GM21381 (cell line): ENCODE measurements around the gene MEGF9.
"Not testable (repeated sequence)": the region's sequence is repeated elsewhere in the genome, so short reads cannot be mapped to it uniquely, and the experiment has no call there.

Source experiments
- ATAC-seq: cut with Tn5 transposase; IDR thresholded peaks from one replicate; pipeline ENCODE4 v1.9.1; 2021; ENCODE audit warnings: mild to moderate bottlenecking, moderate library complexity; ENCODE audit not compliant: unreplicated experiment

Gene MEGF9

GRCh38 chr9:120714088-120714845 lies at the start of gene MEGF9:
TSS of gene MEGF9 (minus strand) at chr9:120714470. CDS start at chr9:120714358, 112 bp downstream.
- peak; percentile 93 for ATAC-seq

DNA sequence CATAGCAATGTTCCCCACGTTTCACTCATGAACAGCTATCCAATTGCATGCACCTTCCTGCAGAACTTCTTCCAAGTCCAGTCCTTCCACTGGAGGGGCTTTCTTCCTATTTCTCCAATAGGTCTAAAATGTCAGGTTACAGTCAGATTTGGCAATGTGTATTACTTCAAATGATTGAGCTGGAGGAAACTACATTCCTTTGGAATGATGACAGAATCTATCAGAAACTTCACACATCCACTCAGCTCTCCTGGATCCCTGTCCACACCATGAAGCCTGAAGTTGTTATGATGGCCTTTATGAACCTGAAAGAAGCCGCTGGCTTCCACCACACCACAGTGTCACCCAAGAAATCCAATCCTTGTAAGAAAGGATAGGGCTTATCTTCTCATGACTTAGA lies 46.7 kb upstream of the MEGF9 start:
- ATAC-seq: no peak

- ATAC-seq: no peak
Observed at GRCh38 chr9:120759755-120760400, 45.6 kb upstream of the MEGF9 start.

GRCh38 chr9:120758544-120758943 lies 44.3 kb upstream of the MEGF9 start:
- no peak for ATAC-seq

- no peak for ATAC-seq
Observed at GRCh38 chr9:120757026-120757913, 43.0 kb upstream of the MEGF9 start.

DNA sequence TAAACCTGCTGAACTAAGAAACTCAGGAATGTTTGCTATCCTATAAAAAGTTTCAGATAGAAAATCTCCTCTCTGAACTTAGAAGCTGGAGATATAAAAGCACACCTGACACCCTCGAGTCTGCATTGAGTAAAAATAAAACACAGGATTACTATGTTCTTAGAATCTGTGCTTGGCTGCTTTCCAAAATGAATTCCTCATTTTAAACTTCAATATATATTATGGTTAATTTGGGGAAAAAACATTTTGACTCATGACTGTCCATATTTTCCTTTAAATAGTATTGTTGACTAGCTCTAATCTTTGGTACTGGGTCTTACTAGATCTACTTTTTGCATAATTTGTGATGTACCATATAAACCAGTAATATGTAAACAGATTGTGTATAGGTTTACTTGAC lies 42.3 kb upstream of the MEGF9 start:
- ATAC-seq: no peak

DNA sequence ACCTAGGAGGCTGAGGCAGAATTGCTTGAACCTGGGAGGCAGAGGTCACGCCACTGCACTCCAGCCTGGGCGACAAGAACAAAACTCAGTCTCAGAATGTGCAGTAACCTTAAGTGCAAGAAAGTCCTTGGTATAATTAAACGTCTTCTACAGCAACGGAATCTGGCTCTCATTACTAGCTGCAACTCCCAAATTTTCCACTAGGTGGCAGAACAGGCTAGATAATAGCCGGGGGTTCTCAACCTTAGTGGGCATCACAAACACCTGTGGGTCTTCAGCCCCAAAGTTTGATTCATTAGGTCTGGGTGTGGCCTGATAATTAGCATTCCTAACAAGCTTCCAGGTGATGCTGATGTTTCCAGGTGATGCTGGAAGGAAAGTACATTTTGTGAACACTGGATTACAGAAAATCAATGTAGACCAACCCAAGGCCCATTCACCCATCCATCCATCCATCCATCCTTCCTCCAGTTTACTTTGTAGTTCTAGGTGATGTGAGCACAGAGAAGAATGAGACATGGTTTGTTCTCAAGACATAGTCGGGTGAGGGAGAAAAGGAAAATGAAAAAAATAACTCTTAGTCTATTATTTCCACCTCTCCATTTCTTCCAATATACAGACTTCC lies 41.7 kb upstream of the MEGF9 start:
- ATAC-seq: no peak

DNA sequence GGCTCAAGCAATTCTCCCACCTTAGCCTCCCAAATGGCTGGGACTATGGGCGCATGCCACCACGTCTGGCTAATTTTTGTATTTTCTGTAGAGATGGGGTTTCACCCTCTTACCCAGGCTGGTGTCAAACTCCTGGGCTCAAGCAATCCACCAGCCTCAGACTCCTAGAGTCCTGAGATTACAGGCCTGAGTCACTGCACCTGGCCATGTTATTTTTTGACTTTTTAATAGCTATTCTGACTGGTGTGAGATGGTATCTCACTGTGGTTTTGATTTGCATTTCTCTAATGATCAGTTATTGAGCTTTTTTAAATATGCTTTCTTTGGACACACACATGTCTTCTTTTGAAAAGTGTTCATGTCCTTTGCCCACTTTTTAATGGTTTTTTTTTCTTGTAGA lies 40.8 kb upstream of the MEGF9 start:
- ATAC-seq: peak; percentile 76

DNA sequence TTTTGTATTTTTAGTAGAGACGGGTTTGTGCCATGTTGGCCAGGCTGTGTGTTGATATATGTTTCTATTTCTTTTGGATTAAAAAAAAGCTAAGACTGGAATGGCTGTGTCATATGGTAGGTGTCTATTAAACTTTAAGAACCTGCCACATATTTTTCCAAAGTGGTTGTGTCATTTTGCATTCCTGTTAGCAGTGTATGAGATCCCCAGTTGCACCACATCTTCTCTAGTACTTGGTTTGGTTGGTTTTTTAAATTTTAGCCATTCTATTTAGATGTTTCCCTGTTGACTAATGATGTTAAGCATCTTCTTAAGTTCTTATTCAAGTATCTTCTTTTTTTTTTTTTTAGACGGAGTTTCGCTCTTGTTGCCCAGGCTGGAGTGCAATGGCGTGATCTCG lies 36.2 kb upstream of the MEGF9 start:
- no peak for ATAC-seq

GRCh38 chr9:120746366-120746765 lies 32.1 kb upstream of the MEGF9 start:
- not testable (repeated sequence) for ATAC-seq

DNA sequence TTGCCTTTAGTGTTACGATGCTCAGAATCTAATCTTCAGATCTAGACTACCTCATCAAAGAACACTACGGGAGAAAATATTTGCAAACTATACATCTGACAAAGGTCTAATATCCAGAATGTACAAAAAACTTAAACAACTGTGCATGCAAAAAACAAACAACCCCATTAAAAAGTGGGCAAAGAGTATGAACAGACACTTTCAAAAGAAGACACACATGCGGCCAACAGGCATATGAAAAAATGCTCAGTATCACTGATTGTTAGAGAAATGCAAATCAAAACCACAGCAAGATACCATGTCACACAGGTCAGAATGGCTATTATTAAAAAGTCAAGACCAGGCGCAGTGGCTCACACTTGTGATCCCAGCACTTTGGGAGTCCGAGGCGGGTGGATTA lies 31.0 kb upstream of the MEGF9 start:
- ATAC-seq: no peak

DNA sequence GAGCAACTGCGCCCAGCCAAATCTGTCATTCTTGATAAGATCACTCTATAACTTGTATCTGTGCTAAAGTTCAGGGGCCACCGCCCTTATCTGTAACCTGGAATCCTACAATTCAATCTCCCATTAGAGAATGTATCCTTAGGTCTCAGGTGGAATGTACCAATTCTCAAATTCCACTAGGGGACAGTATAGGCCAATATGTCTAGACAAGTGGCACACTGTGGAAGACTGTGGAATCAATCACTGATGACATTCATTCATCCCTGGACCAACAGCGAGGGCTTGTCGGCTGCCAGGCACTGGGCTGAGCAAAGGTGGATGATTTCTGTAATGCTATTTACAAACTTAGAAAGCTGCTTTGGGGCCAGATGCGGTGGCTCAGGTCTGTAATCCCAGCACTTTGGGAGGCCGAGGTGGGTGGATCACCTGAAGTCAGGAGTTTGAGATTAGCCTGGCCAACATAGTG lies 28.7 kb upstream of the MEGF9 start:
- peak; percentile 55 for ATAC-seq

DNA sequence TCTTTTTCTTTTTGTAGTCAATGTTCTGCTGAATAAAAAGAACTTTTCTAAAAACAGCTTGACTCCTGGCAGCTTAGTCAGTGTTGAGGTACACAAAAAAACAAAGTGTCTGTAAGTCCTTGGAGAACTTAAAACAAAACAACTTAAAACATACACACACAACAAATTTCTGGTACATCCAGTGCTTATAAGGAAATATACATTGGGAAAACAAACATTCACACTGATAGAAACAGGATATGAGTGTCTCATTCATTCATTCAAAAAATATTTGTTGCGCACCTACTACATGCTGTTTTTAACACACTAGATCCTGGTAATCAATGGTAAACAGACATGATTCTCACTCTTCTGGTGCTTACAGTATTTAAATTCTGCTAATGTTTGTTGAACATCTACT lies 27.4 kb upstream of the MEGF9 start:
- no peak for ATAC-seq

- no peak for ATAC-seq
Observed at GRCh38 chr9:120741191-120741590, 26.9 kb upstream of the MEGF9 start.

- no peak for ATAC-seq
Observed at GRCh38 chr9:120740132-120740531, 25.9 kb upstream of the MEGF9 start.

DNA sequence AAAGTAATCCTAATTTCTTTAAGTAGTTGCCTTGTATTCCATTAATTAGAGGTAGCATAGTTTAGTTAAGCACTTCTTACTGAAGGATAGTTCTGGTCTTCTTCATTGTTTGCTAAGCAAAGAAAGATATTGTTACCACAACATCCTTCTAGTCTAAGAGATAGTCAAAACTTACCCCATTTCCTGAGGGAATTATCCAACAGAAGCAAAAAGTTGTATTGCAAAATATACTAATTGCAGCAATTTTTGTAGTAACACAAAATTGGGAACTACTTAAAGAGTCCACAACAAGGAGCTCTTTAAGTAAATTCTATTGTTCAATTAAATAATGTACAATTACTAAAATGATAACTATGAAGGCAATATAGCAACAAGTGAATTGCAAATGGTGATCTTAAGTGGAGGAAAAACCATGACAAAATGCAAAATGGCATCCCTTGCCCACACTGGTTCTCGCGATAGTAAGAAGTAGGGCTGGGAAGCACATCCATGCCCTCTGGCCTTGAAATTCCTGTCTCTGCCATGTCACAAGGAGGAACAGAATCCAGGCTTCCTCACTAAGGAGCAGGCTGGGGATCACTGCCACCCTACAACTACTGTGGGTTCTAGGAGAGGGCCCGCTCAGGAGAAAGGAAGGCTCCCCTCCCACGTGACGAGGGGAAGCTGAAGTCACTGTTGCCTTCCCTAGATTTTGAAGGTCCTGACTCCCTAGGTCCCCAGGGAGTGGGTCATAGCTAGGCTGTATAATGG lies 23.3 kb upstream of the MEGF9 start:
- no peak for ATAC-seq

- no peak for ATAC-seq
Observed at GRCh38 chr9:120736881-120737280, 22.6 kb upstream of the MEGF9 start.

- ATAC-seq: no peak
Observed at GRCh38 chr9:120735415-120736126, 21.3 kb upstream of the MEGF9 start.

GRCh38 chr9:120734607-120735410 lies 20.5 kb upstream of the MEGF9 start:
- no peak for ATAC-seq
